HEK293 (cell line): ENCODE results near the gene MBNL3.

ENCODE experiments used
- CTCF ChIA-PET: fragments of 350-600 bp; formaldehyde crosslinking; extraction: SDS; loops from one replicate; lab custom pipeline; 2021; ENCODE audit warnings: antibody characterized with exemption; lab: Yijun Ruan, JAX
- POLR2A ChIA-PET: fragments of 300-600 bp; formaldehyde crosslinking; extraction: SDS; loops from one replicate; lab custom pipeline; 2020; ENCODE audit warnings: antibody characterized with exemption, inconsistent platforms; lab: Yijun Ruan, JAX
- H3K27ac ChIP-seq: fragments of 200-500 bp; sonication (Bioruptor generic); 2 replicates; pipeline ENCODE4 v1.5.1; 2014; ENCODE audit warnings: low read depth, low read length, control low read depth, inconsistent platforms; ENCODE audit errors: extremely low read depth
- H3K36me3 ChIP-seq, 2 experiments: fragments of 200-500 bp in 1 of 2; sonication (Bioruptor generic) in 1 of 2; 1 replicate in 1 of 2; 2 replicates in 1 of 2; pipeline ENCODE4 v1.5.1; 2014 to 2017; ENCODE audit warnings: inconsistent platforms in 2 of 2, low read length in 2 of 2; ENCODE audit not compliant: control insufficient read depth in 2 of 2, insufficient read depth in 1 of 2
- H3K4me1 ChIP-seq: fragments of 200-500 bp; sonication (Bioruptor generic); 2 replicates; pipeline ENCODE4 v1.5.1; 2014; ENCODE audit warnings: mild to moderate bottlenecking, low read length, inconsistent platforms; ENCODE audit not compliant: control insufficient read depth, insufficient read depth
- H3K4me3 ChIP-seq: 2 replicates; pipeline ENCODE4 v1.5.1; 2011; ENCODE audit warnings: low read depth, mild to moderate bottlenecking, control low read depth, low read length, moderate library complexity
- H3K9me3 ChIP-seq: fragments of 200-500 bp; sonication (Bioruptor generic); 2 replicates; pipeline ENCODE4 v1.5.1; 2014; ENCODE audit warnings: low read depth, low read length, inconsistent platforms; ENCODE audit not compliant: control insufficient read depth, insufficient read depth
- BCL11A ChIP-seq: fragments of 450-650 bp; formaldehyde crosslinking; IDR thresholded peaks from 2 replicates; pipeline ENCODE4 v1.5.1; 2016; ENCODE audit warnings: low read depth, missing biosample characterization, missing genetic modification characterization
- BCL6B ChIP-seq: fragments of 450-650 bp; formaldehyde crosslinking; IDR thresholded peaks from 2 replicates; pipeline ENCODE4 v1.5.1; 2017; ENCODE audit warnings: missing biosample characterization, missing genetic modification characterization
- SALL2 ChIP-seq: fragments of 450-650 bp; formaldehyde crosslinking; IDR thresholded peaks from 2 replicates; pipeline ENCODE4 v1.5.0; 2017; ENCODE audit warnings: missing biosample characterization, mild to moderate bottlenecking, missing genetic modification characterization, borderline replicate concordance
- ZBTB11 ChIP-seq: fragments of 450-650 bp; formaldehyde crosslinking; conservative IDR thresholded peaks from 2 replicates; pipeline ENCODE4 v1.5.1; 2016; ENCODE audit warnings: low read depth, missing biosample characterization, missing genetic modification characterization
- ZBTB26 ChIP-seq: fragments of 450-650 bp; formaldehyde crosslinking; optimal IDR thresholded peaks from 2 replicates; pipeline ENCODE3; 2016; ENCODE audit warnings: missing biosample characterization, mild to moderate bottlenecking, missing genetic modification characterization
- ZFP41 ChIP-seq: fragments of 450-650 bp; formaldehyde crosslinking; IDR thresholded peaks from 2 replicates; pipeline ENCODE4 v1.5.1; 2016; ENCODE audit warnings: missing biosample characterization, missing genetic modification characterization, borderline replicate concordance
- ZFP69B ChIP-seq: fragments of 450-650 bp; formaldehyde crosslinking; IDR thresholded peaks from 2 replicates; pipeline ENCODE4 v1.5.1; 2016; ENCODE audit warnings: missing biosample characterization, missing genetic modification characterization
- ZIC2 ChIP-seq: fragments of 450-650 bp; formaldehyde crosslinking; IDR thresholded peaks from 2 replicates; pipeline ENCODE4 v1.5.1; 2016; ENCODE audit warnings: missing biosample characterization, missing genetic modification characterization
- ZNF157 ChIP-seq: fragments of 450-650 bp; formaldehyde crosslinking; IDR thresholded peaks from 2 replicates; pipeline ENCODE4 v1.5.1; 2016; ENCODE audit warnings: missing biosample characterization, missing genetic modification characterization
- ZNF174 ChIP-seq: fragments of 450-650 bp; formaldehyde crosslinking; IDR thresholded peaks from 2 replicates; pipeline ENCODE4 v1.5.0; 2017; ENCODE audit warnings: missing biosample characterization, mild to moderate bottlenecking, missing genetic modification characterization
- ZNF221 ChIP-seq: fragments of 450-650 bp; formaldehyde crosslinking; IDR thresholded peaks from 2 replicates; pipeline ENCODE4 v1.5.1; 2017; ENCODE audit warnings: missing biosample characterization, missing genetic modification characterization, borderline replicate concordance
- ZNF24 ChIP-seq: fragments of 450-650 bp; formaldehyde crosslinking; IDR thresholded peaks from 2 replicates; pipeline ENCODE4 v1.5.1; 2016; ENCODE audit warnings: missing biosample characterization, missing genetic modification characterization
- ZNF324 ChIP-seq: fragments of 450-650 bp; formaldehyde crosslinking; IDR thresholded peaks from 2 replicates; pipeline ENCODE4 v1.5.1; 2016; ENCODE audit warnings: missing biosample characterization, missing genetic modification characterization
- ZNF335 ChIP-seq: fragments of 450-650 bp; formaldehyde crosslinking; conservative IDR thresholded peaks from 2 replicates; pipeline ENCODE4 v1.5.1; 2016; ENCODE audit warnings: missing biosample characterization, missing genetic modification characterization
- ZNF548 ChIP-seq: fragments of 450-650 bp; formaldehyde crosslinking; IDR thresholded peaks from 2 replicates; pipeline ENCODE4 v1.5.1; 2016; ENCODE audit warnings: missing biosample characterization, missing genetic modification characterization
- ZNF560 ChIP-seq: fragments of 450-650 bp; formaldehyde crosslinking; IDR thresholded peaks from 2 replicates; pipeline ENCODE4 v1.5.1; 2017; ENCODE audit warnings: missing biosample characterization, missing genetic modification characterization, borderline replicate concordance
- ZNF561 ChIP-seq: fragments of 450-650 bp; IDR thresholded peaks from 2 replicates; pipeline ENCODE4 v1.5.1; 2018; ENCODE audit warnings: missing biosample characterization, missing genetic modification characterization, borderline replicate concordance
- ZNF660 ChIP-seq: fragments of 450-650 bp; IDR thresholded peaks from 2 replicates; pipeline ENCODE4 v1.5.1; 2018; ENCODE audit warnings: missing biosample characterization, mild to moderate bottlenecking, missing genetic modification characterization
- ZNF707 ChIP-seq: fragments of 450-650 bp; formaldehyde crosslinking; IDR thresholded peaks from 2 replicates; pipeline ENCODE4 v1.5.1; 2016; ENCODE audit warnings: missing biosample characterization, missing genetic modification characterization
- ZSCAN30 ChIP-seq: fragments of 450-650 bp; IDR thresholded peaks from 2 replicates; pipeline ENCODE4 v1.5.1; 2018; ENCODE audit warnings: missing biosample characterization, mild to moderate bottlenecking, missing genetic modification characterization, moderate library complexity

MBNL3 gene

GRCh38 chrX:132336172-132336571 is 152.7 kb downstream of the MBNL3 start:
- ChIA-PET POLR2A (no interaction called here), CTCF (no interaction called here)
- H3K9me3 ChIP-seq: no peaks in the 10 kb centered on the region
- H3K4me3 ChIP-seq: no peak overlapping the region
- no peaks in the 10 kb centered on the region for H3K4me1 ChIP-seq
- H3K27ac ChIP-seq: no peak overlapping the region
- no peaks in the 10 kb centered on the region for H3K36me3 ChIP-seq
- no peak for TF ChIP-seq ZNF174 (tag by site-specific recombination)
- no peak for TF ChIP-seq ZNF548 (tag by site-specific recombination)
- TF ChIP-seq ZNF157: no peak
- TF ChIP-seq BCL11A (tag by site-specific recombination): no peak

GRCh38 chrX:132333351-132333750 is 155.5 kb downstream of the MBNL3 start:
- Histone ChIP-seq H3K9me3 (no peaks in the 10 kb centered on the region), H3K4me1 (no peaks in the 10 kb centered on the region), H3K27ac (no peak overlapping the region)
- TF ChIP-seq ZNF221 (tag by site-specific recombination) (no peak), BCL11A (tag by site-specific recombination) (no peak), ZNF324 (no peak), ZNF24 (tag by site-specific recombination) (no peak), ZIC2 (tag by site-specific recombination) (no peak), ZNF560 (tag by site-specific recombination) (no peak), ZFP41 (no peak)
- TF ChIP-seq, all 188 proteins: peak for 0
- Histone ChIP-seq H3K36me3 (no peaks in the 10 kb centered on the region), H3K4me3 (no peak overlapping the region)
- CTCF ChIA-PET: interaction anchor here (0.6 to 0.7 kb wide), 3 partner anchors 253 to 499 kb away, joined by 3 to 7 read pairs (median 4); no protein-coding TSS in a partner anchor
- POLR2A ChIA-PET: no interaction called here

- ChIA-PET POLR2A (no interaction called here), CTCF (no interaction called here)
- Histone ChIP-seq H3K4me3 (no peak overlapping the region), H3K36me3 (no peaks in the 10 kb centered on the region), H3K9me3 (no peaks in the 10 kb centered on the region; the same call in 1 of the 2 replicates), H3K4me1 (no peaks in the 10 kb centered on the region), H3K27ac (no peak overlapping the region)
- TF ChIP-seq SALL2 (tag by site-specific recombination): no peak
- no peak for TF ChIP-seq ZNF707 (tag by site-specific recombination)
- TF ChIP-seq ZBTB26 (tag by site-specific recombination): no peak
- no peak for TF ChIP-seq ZIC2 (tag by site-specific recombination)
- no peak for TF ChIP-seq ZBTB11 (tag by site-specific recombination)
- TF ChIP-seq ZNF660 (tag by site-specific recombination): no peak
- no peak for TF ChIP-seq ZFP69B (tag by site-specific recombination)
- no peak for TF ChIP-seq ZNF561 (tag by site-specific recombination)
- no peak for TF ChIP-seq ZSCAN30
- TF ChIP-seq ZNF221 (tag by site-specific recombination): no peak
- no peak for TF ChIP-seq ZNF335 (tag by site-specific recombination)
- TF ChIP-seq BCL6B (tag by site-specific recombination): no peak
These were observed 157.3 kb downstream of the MBNL3 start for GRCh38 chrX:132331532-132331931.
